KG1 (cell line): ENCODE measurements around the gene CTU2.
"Not testable (repeated sequence)": the region's sequence is repeated elsewhere in the genome, so short reads cannot be mapped to it uniquely, and the experiment has no call there.

ENCODE experiments used
- DNase-seq: peaks from one replicate; lab custom pipeline; 2025; lab: John Stamatoyannopoulos, UW

CTU2 gene

GRCh38 chr16:88706229-88706964 is at the start of gene CTU2, which contains the start of gene RNF166:
Gene CTU2 (plus strand): TSS chr16:88706503. CDS start chr16:88706531, 28 bp downstream.
Gene RNF166 (minus strand): TSS chr16:88706408. CDS start chr16:88706325, 83 bp downstream.
- peak; percentile 83 for DNase-seq

DNA sequence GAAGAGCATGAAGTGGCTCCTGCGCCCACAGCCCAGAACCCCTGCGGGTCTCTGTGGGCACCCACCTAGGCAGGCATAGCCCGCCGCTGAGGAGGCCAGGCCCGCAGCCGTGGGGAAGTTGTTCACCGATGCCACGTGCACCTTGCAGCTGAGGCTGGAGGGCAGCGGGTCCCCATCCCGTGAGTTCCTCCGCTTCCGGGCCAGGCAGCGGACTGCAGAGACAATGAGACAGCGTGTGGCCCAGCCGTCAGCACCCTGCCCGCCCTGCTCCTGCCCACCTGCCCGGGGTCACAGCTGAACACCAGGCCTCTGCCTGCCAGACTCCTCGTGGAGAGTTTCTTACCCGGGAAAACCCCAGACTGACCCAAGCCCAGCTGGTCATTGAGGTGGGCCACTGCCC is 48.9 kb upstream of the CTU2 start:
- DNase-seq = no peak

- DNase-seq = no peak
These were observed 47.6 kb upstream of the CTU2 start for GRCh38 chr16:88658714-88659113.

DNA sequence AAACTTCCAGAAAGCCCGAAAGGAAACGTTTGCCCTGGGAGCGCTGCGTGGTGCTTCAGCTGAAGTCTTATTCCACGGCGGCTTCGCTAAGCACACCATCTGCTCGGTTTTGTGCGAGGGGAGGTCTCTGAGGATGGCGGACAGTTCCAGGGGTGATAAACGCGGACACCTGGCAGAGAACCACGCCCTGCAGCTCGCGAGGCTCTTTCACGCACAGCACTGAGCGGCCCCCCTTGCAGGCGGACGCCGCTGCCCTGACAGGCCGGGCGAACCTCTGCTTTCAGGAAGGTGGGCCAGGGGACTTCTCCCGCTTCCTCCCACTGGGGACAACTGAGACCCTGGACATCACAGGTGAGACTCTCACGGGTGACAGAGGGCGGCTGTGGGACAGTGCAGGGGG is 47.1 kb upstream of the CTU2 start:
- no peak for DNase-seq

DNA sequence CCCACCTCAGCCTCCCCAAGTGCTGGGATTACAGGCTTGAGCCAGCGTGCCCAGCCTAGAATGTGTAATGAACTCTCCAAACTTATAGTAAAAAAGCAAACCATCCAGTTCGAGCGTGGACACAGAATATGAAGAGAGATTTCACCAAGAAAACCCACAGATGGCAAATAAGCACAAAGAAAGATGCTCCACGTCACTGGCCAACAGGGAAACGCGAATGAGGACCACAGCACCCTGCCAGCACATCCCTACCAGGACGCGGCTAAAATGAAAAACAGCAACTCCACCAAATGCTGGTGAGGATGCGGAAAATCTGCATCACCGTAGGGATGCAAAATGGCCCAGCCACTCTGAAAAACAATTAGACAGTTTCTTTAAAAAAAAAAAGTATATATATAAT is 44.8 kb upstream of the CTU2 start:
- DNase-seq = no peak

GRCh38 chr16:88662222-88662842 is 44.0 kb upstream of the CTU2 start:
- DNase-seq = no peak

GRCh38 chr16:88662843-88663606 is 43.3 kb upstream of the CTU2 start, which contains the start of gene MVD:
Gene MVD (minus strand): TSS chr16:88663091. CDS start chr16:88663080, 11 bp downstream.
- peak; percentile 89 for DNase-seq

GRCh38 chr16:88665148-88665547 is 41.2 kb upstream of the CTU2 start:
- DNase-seq = no peak

DNA sequence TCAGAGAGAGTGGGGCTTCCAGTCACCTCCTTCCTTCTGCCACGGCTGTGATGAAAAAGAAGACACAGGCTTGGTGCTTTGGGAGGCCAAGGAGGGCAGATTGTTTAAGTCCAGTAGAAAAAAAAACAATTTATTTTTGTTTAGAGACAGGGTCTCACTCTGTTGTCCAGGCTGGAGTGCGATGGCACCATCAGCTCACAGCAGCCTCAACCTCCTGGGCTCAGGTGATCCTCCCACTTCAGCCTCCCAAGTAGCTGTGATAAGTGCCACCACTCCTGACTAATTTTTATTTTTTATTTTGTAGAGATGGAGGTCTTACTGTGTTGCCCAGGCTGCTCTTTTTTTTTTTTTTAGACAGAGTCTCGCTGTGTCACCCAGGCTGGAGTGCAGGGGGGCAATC is 40.7 kb upstream of the CTU2 start:
- DNase-seq = no peak

GRCh38 chr16:88667461-88667860 is 38.8 kb upstream of the CTU2 start:
- no peak for DNase-seq

DNA sequence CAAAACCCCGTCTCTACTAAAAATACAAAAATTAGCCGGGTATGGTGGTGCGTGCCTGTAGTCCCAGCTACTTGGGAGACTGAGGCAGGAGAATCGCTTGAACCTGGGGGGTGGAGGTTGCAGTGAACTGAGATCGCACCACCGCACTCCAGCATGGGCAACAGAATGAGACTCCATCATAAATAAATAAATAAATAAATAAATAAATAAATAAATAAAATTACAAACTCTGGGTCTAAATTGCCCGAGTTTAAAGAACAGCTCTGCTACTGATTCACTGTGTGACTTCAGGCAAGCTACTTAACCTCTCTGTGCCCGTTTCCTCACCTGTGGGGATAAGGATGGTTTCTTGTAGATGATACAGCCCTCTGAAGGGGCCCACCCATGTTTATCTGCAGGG is 36.8 kb upstream of the CTU2 start:
- not testable (repeated sequence) for DNase-seq

DNA sequence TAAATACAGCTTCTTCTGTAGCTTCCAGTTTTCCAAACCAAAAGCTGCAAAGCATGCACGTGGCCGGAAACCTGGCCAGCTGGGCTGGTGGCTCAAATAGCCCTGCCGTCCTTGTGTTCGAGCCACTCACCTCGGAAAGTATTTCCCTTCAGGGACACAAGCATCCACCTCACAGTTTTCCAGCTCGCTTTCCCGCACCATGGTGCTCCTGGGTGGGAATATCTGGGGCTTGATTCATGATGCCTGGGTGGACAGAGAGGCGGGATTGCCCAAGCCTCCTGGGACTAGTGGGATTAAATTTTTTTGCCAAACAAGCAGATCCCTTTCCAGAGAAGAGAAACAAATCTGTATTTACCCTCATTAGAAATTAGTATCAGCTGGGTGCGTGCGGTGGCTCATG is 36.3 kb upstream of the CTU2 start:
- DNase-seq = no peak

DNA sequence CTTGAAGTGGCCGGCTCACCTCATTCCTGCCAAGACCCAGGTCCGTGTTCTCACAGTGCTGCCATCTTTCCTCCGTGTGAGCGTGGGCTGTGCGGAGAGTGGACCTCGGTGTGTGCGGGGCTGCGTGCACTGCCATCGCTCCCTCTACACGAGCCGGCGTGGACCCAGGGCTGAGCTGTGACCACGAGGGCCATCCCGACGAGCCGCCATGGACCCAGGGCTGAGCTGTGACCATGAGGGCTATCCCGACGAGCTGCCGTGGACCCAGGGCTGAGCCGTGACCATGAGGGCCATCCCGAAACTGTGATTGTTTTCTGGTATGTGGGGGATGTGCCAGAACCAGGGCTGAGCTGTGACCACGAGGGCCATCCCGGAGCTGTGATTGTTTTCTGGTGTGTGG is 34.5 kb upstream of the CTU2 start:
- DNase-seq = no peak

DNA sequence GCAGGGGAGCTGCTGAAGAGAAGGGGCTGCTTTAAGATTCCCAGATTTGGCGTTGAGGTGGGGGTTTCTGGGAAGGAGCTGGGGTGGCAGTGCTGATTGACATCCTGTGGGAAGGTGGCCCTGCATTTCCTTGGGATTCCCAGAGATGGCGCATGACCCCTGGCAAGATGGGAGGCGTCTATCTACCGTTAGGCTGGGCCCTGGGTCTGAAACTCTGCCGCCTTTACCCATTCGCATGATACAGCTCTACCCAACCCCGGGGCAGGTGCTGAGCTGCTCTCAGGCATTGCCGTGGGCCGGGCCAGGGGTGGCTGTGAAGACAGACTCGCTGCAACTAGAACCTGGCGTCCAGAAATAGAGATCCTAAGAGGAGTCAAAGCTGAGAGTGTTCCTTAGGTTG is 33.5 kb upstream of the CTU2 start:
- DNase-seq = no peak

- DNase-seq = no peak
These were observed 32.5 kb upstream of the CTU2 start for GRCh38 chr16:88673716-88674379.

DNA sequence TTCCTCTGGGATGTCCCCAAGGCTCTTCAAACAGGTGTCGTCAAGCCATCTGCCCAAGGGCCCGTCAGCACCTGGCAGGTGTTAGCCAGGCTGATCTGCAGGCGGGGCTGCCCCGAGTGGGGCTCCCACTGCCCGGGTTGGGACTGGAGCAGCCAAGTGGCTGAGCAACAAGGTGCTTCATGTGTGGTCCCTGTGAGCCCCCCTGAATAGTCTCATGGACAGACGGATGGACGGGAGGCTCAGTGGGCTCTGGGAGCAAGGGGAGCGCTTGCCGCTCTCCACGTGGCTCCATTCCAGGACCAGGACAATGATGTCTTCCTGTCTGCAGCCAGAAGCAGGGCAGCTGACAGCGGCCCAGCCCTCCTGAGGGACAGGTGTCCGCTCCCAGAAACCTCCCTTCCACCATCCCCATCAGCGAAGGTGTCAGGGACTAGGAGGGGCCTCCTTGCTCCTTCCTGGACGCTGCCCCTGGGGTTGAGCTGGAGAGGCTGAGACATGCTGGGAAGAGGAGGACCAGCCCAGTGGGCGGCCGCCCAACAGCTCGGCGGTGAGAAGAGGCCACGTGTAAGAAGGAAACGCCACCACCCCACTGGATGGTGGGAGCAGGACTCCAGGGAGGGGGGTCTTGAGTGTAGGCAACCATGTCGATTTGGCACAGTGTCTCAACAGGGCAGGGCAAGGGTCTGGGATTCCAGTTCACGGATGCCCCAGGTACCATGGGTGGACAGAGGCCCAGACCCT is 29.6 kb upstream of the CTU2 start:
- no peak for DNase-seq

- no peak for DNase-seq
These were observed 28.6 kb upstream of the CTU2 start for GRCh38 chr16:88677721-88678120.

- no peak for DNase-seq
These were observed 27.9 kb upstream of the CTU2 start for GRCh38 chr16:88678224-88678979.

- DNase-seq = no peak
These were observed 25.7 kb upstream of the CTU2 start for GRCh38 chr16:88680554-88681083.

GRCh38 chr16:88681084-88681680 is 25.1 kb upstream of the CTU2 start:
- no peak for DNase-seq
